HG02678 (cell line): ENCODE results near the gene ZNF521.
"Not testable (repeated sequence)": the region's sequence is repeated elsewhere in the genome, so short reads cannot be mapped to it uniquely, and the experiment has no call there.

Source experiments
- ATAC-seq: cut with Tn5 transposase; IDR thresholded peaks from one replicate; pipeline ENCODE4 v1.9.1; 2021; ENCODE audit warnings: mild to moderate bottlenecking, moderate library complexity; ENCODE audit not compliant: unreplicated experiment

ZNF521 gene

GRCh38 chr18:25295624-25296138 lies 56.3 kb downstream of the ZNF521 start:
- no peak for ATAC-seq

- no peak for ATAC-seq
Observed at GRCh38 chr18:25291150-25291549, 60.8 kb downstream of the ZNF521 start.

- no peak for ATAC-seq
Observed at GRCh38 chr18:25289001-25289631, 62.9 kb downstream of the ZNF521 start.

DNA sequence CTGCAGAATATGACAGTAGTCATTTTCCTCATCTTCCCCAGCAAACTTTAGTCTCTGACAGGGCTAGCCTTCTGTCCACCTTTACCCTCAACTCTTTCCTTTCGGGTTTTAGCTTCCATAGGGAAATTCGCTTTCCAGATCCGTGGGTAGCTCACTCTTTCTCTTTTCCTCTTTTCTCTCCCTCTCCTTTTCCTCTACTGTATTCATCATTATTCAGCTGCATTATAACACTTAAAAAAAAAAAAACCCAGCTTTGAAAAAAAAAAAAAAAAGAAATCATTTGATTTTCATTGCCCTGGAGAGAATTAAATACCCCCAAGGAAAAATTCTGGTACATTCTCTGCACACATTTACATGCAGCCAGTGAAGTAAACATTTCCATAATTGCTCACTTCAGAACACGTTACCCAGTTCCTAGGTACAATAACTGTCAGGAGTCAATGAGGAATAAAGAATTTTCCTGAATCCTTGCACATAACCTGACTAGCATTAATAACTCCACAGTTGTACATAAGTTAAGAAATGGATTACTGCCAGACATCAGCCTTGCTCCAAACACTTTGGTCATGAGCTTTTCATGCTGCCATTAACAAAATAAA lies 63.5 kb downstream of the ZNF521 start:
- ATAC-seq, result no peak

- ATAC-seq, result no peak
Observed at GRCh38 chr18:25287106-25287505, 64.9 kb downstream of the ZNF521 start.

DNA sequence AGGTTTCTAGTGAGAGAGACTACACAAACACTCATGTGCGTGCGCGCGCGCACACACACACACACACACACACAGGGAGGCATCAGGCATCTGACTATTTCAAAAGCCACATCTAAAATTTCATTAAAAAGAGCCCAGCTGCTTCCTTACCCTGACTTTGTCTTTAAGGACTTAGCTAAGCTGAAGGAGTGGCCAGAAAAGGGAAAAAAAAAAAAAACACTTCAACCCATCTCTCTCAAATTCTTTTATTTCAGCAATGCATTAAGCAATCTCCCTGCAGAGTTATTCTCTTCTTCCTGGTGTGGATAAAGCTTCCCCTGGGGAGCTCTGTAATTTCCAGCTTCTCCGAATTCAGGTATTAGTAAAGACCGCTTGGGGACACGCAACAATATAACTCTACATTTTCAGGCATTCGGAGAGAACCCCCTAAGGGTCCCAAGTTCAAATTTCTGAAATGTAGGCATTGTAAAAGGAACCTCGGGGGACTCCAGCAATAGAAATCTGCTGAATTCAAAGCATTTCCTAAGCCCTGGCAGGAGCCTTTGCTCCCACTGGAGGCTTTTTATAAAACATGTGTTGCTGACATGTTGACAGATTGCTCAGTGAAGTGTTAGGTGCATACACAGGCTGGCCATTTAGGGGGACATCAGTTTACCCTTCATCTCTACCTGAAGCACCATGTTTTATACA lies 67.0 kb downstream of the ZNF521 start:
- ATAC-seq, result no peak

- ATAC-seq, result no peak
Observed at GRCh38 chr18:25284281-25284680, 67.7 kb downstream of the ZNF521 start.

DNA sequence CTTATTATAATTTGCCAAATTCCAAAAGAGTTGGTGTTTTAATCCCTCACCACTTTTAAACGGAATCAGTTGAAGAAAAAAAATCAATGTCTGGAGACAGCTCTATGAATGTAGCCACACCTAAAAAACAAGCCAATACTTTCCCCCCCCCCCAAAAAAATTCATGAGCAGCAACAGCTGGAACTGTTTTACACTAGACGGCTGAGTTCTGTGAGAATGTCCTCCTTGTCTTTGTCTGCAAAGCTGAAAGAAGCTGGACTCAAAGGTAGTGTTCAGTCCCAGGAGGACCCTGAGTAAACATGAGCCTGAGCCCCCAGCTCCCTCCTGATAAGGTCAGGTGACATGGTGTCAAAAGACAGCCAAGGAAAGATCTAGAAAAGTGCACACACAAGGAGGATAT lies 68.2 kb downstream of the ZNF521 start:
- ATAC-seq, result no peak

- ATAC-seq, result no peak
Observed at GRCh38 chr18:25282896-25283703, 68.9 kb downstream of the ZNF521 start.

DNA sequence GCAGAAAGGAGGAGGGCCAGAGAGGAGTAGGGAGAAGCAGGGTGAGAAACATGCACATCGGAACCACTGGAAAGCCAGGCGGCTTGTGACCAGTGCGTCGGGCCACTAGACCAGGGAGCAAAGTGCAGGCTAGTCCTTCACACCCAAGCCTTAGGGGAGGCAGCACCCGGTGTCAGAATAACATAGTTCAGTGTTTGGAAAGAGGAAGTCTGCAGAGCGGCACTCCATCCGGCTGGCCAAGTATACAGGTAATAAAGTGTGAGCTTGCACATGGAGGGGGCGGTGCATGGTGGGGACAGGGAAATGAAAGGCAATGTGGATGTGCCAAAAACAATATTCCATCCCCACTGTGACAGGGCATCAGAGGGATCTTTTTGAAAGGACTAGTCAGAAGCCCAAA lies 69.7 kb downstream of the ZNF521 start:
- no peak for ATAC-seq

- no peak for ATAC-seq
Observed at GRCh38 chr18:25281556-25281955, 70.4 kb downstream of the ZNF521 start.

GRCh38 chr18:25279961-25280360 lies 72.0 kb downstream of the ZNF521 start:
- ATAC-seq, result no peak

GRCh38 chr18:25279556-25279955 lies 72.4 kb downstream of the ZNF521 start:
- ATAC-seq, result no peak

DNA sequence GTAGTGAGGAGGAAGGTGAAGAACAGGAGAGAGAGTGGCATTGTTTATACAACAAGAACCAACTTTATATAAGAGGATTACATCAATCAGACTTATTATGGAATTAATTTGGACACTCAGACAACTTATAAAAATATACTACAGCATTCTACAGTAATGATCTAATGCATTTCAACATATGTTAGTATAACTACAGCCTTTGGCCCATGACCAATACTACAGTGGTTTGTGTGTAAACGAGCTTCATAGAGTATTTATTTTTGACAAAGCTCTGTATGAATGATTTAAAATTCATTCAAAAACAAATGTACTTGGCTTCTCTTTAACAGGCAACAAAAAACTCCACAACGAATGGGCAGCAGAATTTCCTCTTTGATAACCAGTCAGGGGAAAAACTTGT lies 72.8 kb downstream of the ZNF521 start:
- no peak for ATAC-seq

DNA sequence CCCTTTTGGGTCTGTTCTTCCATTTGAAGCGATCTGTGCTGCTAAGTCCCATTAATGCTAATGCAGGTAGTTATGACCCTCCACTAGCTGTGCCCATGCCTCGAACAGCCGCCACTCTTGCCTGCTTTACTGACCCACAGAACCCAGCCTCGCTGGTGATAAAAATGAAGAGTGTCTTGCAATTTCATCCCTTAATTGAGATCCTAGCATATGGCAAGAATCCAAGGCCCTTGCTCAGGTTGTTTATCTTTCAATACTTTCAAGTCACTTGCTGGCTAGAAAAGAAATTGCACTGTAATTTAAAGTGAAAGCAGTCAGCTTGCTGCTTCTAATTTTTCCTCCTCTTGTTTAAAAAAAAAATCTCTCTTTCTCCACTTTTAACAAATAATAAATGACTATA lies 73.6 kb downstream of the ZNF521 start:
- ATAC-seq, result no peak

DNA sequence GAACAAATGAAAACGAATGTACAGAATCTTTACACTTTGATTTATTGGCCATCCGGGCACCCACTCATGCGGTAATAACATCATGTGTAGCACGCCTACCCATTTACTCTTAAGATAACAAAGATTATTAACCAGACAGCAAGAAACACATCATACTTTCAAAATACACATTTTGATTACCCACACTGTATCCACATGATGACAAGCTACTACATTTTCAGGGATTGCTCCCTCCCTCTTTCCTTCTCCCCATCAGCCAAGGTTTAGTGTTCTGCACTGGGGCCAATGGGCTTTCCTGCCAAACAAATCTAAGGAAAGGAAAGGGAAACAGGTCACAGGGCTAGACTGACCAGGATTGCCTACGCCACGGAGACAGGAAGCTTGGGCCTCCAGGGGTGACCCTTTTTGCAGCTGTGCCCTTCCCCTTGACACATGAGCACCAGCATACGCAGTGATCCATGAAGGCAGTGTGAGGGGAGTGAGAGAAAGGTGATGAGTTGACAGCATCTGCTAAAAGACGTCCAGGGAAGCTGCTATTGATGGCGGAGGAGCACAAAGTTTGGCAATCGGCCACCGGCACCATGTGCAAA lies 76.5 kb downstream of the ZNF521 start:
- ATAC-seq, result no peak

DNA sequence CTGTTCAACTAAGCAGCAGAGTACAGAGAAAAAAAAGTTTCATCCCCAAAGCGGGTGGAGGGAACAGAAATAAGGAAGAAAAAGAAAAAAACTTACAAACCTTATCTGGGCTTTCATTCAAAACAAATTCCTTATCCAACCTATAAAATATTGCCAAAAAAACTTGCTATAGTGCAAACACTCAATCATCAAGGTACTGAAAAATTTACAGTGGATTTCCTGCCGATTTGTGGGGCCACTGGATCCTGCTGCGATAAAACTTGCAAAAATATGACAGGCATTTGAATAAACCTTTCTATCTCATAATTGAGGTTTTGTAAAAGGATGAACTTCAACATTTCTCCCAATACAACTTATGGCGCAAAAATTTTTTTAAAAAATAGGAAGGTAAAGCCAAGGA lies 77.0 kb downstream of the ZNF521 start:
- no peak for ATAC-seq

DNA sequence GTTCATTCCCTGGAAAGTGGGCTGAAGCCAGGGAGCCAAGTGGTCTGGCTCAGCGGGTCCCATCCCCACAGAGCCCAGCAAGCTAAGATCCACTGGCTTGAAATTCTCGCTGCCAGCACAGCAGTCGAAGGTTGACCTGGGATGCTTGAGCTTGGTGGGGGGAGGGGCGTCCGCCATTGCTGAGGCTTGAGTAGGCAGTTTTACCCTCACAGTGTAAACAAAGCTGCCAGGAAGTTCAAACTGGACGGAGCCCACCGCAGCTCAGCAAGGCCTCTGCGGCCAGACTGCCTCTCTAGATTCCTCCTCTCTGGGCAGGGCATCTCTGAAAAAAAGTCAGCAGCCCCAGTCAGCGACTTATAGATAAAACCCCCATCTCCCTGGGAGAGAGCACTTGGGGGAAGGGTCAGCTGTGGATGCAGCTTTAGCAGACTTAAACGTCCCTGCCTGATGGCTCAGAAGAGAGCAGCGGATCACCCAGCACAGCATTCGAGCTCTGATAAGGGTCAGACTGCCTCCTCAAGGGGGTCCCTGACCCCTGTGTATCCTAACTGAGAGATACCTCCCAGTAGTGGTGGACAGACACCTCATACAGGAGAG lies 84.9 kb downstream of the ZNF521 start:
- not testable (repeated sequence) for ATAC-seq

DNA sequence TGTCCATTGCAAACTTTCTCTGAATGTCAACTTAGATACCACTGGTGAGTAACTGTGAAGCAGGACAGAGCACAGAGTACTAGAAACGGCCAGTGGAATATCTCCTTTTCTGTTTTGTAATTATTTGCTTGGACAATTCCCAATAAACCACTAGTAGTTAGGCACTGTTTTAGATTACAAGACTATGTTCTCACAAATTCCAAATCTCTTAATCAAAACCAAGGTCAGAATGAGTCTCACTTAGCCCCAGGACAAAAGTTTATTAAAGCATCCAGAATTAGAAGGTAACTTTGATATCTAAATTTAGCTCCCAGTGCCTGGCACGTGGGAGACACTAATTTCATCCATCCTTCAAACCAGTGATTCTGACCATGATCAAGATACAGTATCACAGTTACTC lies 89.0 kb downstream of the ZNF521 start:
- ATAC-seq, result no peak

DNA sequence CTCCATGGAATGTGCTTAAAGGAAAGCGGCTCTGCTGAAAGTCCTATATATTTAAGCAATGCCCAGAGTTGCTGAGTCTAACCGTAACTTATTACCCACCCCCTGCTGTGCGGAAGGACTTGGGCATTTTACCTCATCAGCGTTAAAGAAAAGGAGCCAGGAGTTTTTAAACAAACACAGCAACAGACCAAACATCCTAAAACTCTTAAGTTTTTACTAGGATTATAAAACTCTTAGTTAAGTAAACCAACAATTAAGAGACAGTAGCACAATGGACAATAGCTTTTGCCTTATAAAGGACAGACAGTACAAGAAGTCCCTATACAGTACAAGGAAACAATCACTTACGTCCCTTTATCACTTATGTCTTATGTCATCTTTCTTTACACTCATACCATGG lies 90.2 kb downstream of the ZNF521 start:
- ATAC-seq, result no peak

- no peak for ATAC-seq
Observed at GRCh38 chr18:25256439-25256838, 95.5 kb downstream of the ZNF521 start.
